CD4-positive, alpha-beta T cell treated with Interleukin-17A for 1 hour (primary cell): ENCODE results near the gene CENPO.

Source experiments
- DNase-seq: peaks from one replicate; pipeline ENCODE4 v3.0.0-alpha.2; 2020

CENPO gene

DNA sequence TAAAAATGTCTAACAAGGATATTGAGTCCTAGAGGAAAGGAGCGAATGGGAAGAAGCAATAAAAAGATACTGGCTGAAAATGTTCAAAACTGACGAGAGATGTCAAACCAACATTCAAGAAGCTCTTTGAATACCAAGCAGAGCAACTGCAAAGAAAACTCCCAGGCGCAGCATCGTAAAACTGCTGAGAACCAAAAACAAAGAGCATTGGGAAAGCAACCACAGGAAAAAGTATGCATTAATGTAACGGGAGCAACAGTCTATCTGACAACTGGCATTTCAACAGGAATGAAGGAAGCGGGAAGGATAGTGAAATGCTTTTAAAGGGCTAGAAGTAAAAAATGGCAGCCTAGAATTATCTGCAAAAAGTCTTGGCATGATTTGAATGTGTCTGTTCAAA lies 73.7 kb downstream of the CENPO start:
- DNase-seq: no peak

DNA sequence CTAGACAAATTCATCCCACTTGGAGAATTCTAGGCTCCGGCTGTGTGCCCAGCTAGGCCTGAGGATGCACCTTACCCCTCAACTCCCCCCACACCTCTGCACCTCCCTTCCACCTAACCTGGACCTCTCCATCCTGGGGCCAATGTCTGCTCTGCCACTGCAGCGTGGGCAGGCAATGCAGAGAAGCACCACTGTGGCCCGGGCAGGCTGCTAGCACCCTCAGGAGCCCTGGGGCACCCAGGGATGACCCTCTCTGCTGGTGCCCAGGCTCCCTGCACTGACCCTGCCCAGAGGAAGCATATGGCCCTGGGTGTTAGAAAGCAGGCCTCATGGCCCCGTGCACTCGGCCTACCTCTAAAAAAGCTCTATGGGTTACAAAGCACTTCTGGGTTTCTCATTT lies 77.2 kb downstream of the CENPO start:
- DNase-seq: no peak

DNA sequence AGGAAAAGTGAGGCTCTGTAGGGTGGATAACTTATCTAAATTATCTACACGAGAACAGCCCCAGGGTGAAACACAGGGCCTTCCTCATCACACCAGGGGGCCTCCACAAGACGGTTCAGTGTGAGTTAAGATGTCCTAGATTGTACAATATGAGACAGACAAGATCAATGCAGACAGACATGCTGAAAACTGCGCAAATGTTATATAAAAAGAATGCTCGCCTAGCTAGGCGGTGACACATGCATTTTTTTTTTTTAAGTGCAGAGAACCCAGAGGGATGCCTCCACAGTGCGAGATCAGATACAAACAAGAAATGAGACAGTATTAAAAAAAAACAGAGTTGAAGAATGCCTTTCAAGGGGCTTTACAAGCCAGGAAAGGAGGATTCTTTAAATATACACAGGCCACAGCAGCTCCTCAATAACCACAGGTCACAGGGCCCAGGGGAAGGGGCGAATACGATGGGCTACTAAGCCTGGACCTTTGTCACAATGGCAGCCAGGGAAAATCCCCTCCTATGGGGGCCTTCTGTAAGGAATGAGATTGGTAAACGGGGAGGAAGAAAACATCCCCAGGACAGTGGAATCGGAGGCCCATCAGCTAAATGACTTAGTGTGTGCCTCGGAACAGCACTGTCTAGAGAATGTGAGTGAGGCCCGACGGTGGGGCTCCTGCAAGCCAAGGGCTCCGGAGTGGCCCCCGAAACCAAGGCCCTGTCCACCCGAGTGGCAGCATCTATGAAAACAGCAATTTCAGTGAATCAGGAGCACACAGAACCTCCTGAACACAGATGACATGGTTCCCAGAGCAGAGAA lies 77.9 kb downstream of the CENPO start:
- no peak for DNase-seq

DNA sequence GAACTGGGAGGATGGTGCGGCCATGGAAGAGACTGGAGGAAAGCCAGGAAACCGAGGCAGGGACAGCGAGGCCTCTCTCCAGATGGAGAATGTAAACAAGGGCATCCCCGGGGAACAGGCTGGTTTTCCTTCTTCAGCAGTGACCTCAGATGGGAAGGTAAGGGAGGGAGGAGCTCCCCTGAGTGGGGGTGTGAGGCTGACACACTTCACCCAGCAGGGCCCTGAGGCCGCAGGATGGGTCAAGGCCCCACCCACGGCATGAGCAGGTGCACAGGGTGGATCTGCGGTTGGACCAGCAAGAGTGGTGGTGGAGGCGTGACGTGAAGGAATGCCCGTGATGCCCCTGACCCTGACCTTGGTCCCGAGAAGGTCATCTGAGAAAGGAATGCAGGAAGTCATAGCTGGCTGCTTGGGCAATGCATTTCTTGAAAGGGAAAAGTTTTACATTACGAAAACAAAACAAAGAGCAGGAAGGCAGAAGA lies 78.7 kb downstream of the CENPO start:
- DNase-seq: no peak
